H9 (cell line): ENCODE measurements around the gene SIPA1L3. TPM values are rescaled to one million over a fixed set of nuclear protein-coding genes. Genes with fewer than 3 reads are reported as not detected.

Source experiments
- DNase-seq: peaks from one replicate; pipeline ENCODE4 v3.0.0-alpha.2; 2017
- H2AFZ ChIP-seq: one replicate; pipeline ENCODE4 v1.6.1; 2013; ENCODE audit warnings: mild to moderate bottlenecking, low read length, control low read depth, moderate library complexity
- H2AK5ac ChIP-seq: 2 replicates; pipeline ENCODE4 v1.6.1; 2013; ENCODE audit warnings: low read length, control low read depth, mixed read lengths; ENCODE audit not compliant: insufficient read length
- H2BK120ac ChIP-seq: one replicate; pipeline ENCODE4 v1.6.1; 2013; ENCODE audit warnings: low read depth, mild to moderate bottlenecking, low read length, control low read depth, inconsistent platforms; ENCODE audit not compliant: poor library complexity, severe bottlenecking
- H2BK12ac ChIP-seq: 2 replicates; pipeline ENCODE4 v1.6.1; 2013; ENCODE audit warnings: low read length, control low read depth, mixed read lengths, low read depth; ENCODE audit not compliant: insufficient read length
- H2BK15ac ChIP-seq: 2 replicates; pipeline ENCODE4 v1.6.1; 2013; ENCODE audit warnings: low read depth, low read length, control low read depth
- H2BK20ac ChIP-seq: one replicate; pipeline ENCODE4 v1.6.1; 2013; ENCODE audit warnings: low read depth, mild to moderate bottlenecking, low read length, control low read depth, inconsistent platforms; ENCODE audit not compliant: poor library complexity, severe bottlenecking
- H2BK5ac ChIP-seq: 2 replicates; pipeline ENCODE4 v1.6.1; 2013; ENCODE audit warnings: low read length, control low read depth, mixed read lengths; ENCODE audit not compliant: insufficient read length
- H3K14ac ChIP-seq: 2 replicates; pipeline ENCODE4 v1.6.1; 2013; ENCODE audit warnings: low read length, control low read depth; ENCODE audit not compliant: insufficient read depth
- H3K18ac ChIP-seq: 2 replicates; pipeline ENCODE4 v1.6.1; 2013; ENCODE audit warnings: low read depth, mild to moderate bottlenecking, mixed read lengths, low read length, control low read depth; ENCODE audit not compliant: insufficient read length
- H3K23ac ChIP-seq: 2 replicates; pipeline ENCODE4 v1.6.1; 2013; ENCODE audit warnings: low read length, control low read depth, mixed read lengths, low read depth; ENCODE audit not compliant: insufficient read length
- H3K23me2 ChIP-seq: 2 replicates; pipeline ENCODE4 v1.6.1; 2013; ENCODE audit warnings: low read depth, mild to moderate bottlenecking, mixed read lengths, low read length, control low read depth; ENCODE audit not compliant: insufficient read length, poor library complexity, severe bottlenecking
- H3K27ac ChIP-seq: 2 replicates; pipeline ENCODE4 v1.5.1; 2013; ENCODE audit warnings: low read length, control low read depth, mixed read lengths, low read depth; ENCODE audit not compliant: insufficient read length
- H3K27me3 ChIP-seq: 2 replicates; pipeline ENCODE4 v1.6.1; 2013; ENCODE audit warnings: low read length, control low read depth, inconsistent platforms; ENCODE audit not compliant: insufficient read depth
- H3K4ac ChIP-seq: 2 replicates; pipeline ENCODE4 v1.6.1; 2013; ENCODE audit warnings: low read depth, mild to moderate bottlenecking, control low read depth, inconsistent platforms, low read length, moderate library complexity
- H3K4me1 ChIP-seq: 2 replicates; pipeline ENCODE4 v1.6.1; 2013; ENCODE audit warnings: low read length, control low read depth, inconsistent platforms; ENCODE audit not compliant: insufficient read depth
- H3K4me2 ChIP-seq: 2 replicates; pipeline ENCODE4 v1.6.1; 2013; ENCODE audit warnings: low read length, control low read depth, mixed read lengths; ENCODE audit not compliant: insufficient read length, insufficient read depth
- H3K56ac ChIP-seq: 2 replicates; pipeline ENCODE4 v1.6.1; 2013; ENCODE audit warnings: low read depth, mild to moderate bottlenecking, mixed read lengths, low read length, control low read depth; ENCODE audit not compliant: insufficient read length
- H3K79me1 ChIP-seq: 2 replicates; pipeline ENCODE4 v1.6.1; 2013; ENCODE audit warnings: low read depth, mild to moderate bottlenecking, moderate library complexity, low read length, control low read depth, inconsistent platforms; ENCODE audit not compliant: insufficient read depth, poor library complexity, severe bottlenecking
- H3K79me2 ChIP-seq: 2 replicates; pipeline ENCODE4 v1.6.1; 2013; ENCODE audit warnings: low read length, control low read depth, inconsistent platforms; ENCODE audit not compliant: insufficient read depth
- H3K9ac ChIP-seq: 2 replicates; pipeline ENCODE4 v1.6.1; 2013; ENCODE audit warnings: low read length, control low read depth, mixed read lengths; ENCODE audit not compliant: insufficient read length; ENCODE audit errors: extremely low read depth
- H3K9me3 ChIP-seq: one replicate; pipeline ENCODE4 v1.6.1; 2013; ENCODE audit warnings: low read depth, low read length, inconsistent platforms; ENCODE audit not compliant: control insufficient read depth
- H3T11ph ChIP-seq: one replicate; pipeline ENCODE4 v1.6.1; 2013; ENCODE audit warnings: mild to moderate bottlenecking, low read length, control low read depth, inconsistent platforms
- H4K20me1 ChIP-seq: one replicate; pipeline ENCODE4 v1.6.1; 2013; ENCODE audit not compliant: control insufficient read depth, insufficient read length, insufficient read depth
- H4K5ac ChIP-seq: 2 replicates; pipeline ENCODE4 v1.6.1; 2013; ENCODE audit warnings: low read depth, mild to moderate bottlenecking, mixed read lengths, low read length, control low read depth; ENCODE audit not compliant: insufficient read length
- H4K8ac ChIP-seq: replicated peaks from 2 replicates; pipeline ENCODE4 v1.6.1; 2013; ENCODE audit warnings: low read length, control low read depth, mixed read lengths, low read depth; ENCODE audit not compliant: insufficient read length
- H4K91ac ChIP-seq: 2 replicates; pipeline ENCODE4 v1.6.1; 2013; ENCODE audit warnings: low read depth, mild to moderate bottlenecking, moderate library complexity, mixed read lengths, low read length, control low read depth; ENCODE audit not compliant: insufficient read length
- H3K27ac Mint-ChIP-seq, 3 experiments: 2 replicates in 2 of 3; 3 replicates in 1 of 3; pipeline ENCODE4 v1.8.0; 2020 to 2021; ENCODE audit warnings: mixed read lengths in 3 of 3, mild to moderate bottlenecking in 1 of 3, moderate library complexity in 1 of 3
- H3K27me3 Mint-ChIP-seq: 2 replicates; pipeline ENCODE4 v1.8.0; 2021; ENCODE audit warnings: low read depth, mild to moderate bottlenecking, moderate library complexity, mixed read lengths
- H3K36me3 Mint-ChIP-seq, 3 experiments: 2 replicates in 2 of 3; 3 replicates in 1 of 3; pipeline ENCODE4 v1.8.0; 2020 to 2021; ENCODE audit warnings: low read depth in 3 of 3, mixed read lengths in 3 of 3; ENCODE audit not compliant: insufficient read depth in 1 of 3
- H3K4me1 Mint-ChIP-seq, 2 experiments: 2 replicates each; pipeline ENCODE4 v1.8.0; 2020; ENCODE audit warnings: mixed read lengths in 2 of 2
- H3K4me3 Mint-ChIP-seq, 2 experiments: 2 replicates in 1 of 2; 3 replicates in 1 of 2; pipeline ENCODE4 v1.8.0; 2020 to 2021; ENCODE audit warnings: mild to moderate bottlenecking in 2 of 2, mixed read lengths in 2 of 2, moderate library complexity in 1 of 2
- H3K9me3 Mint-ChIP-seq, 2 experiments: 2 replicates in 1 of 2; 3 replicates in 1 of 2; pipeline ENCODE4 v1.8.0; 2020; ENCODE audit warnings: mild to moderate bottlenecking in 2 of 2, mixed read lengths in 2 of 2, moderate library complexity in 1 of 2
- CTCF ChIP-seq: fragments of 200-600 bp; sonication (generic); conservative IDR thresholded peaks from 3 replicates; pipeline ENCODE4 v1.8.0; 2021; ENCODE audit warnings: antibody characterized with exemption, mild to moderate bottlenecking
- WGBS: extraction: QIAGEN DNeasy Blood & Tissue Kit; methylation state at CpG from one replicate; pipeline ENCODE4 v1.1.7; 2013; ENCODE audit warnings: missing lambda C conversion rate, low lambda C conversion rate, mixed read lengths; ENCODE audit not compliant: insufficient read length; ENCODE audit errors: extremely low coverage; 5-methylcytosine and 5-hydroxymethylcytosine counted together
- total RNA-seq: library from RNA; stranded (reverse); gene quantifications from 2 replicates; pipeline ENCODE4 v1.2.1, GENCODE V29; 2021

The SIPA1L3 gene
- total RNA-seq, 1 experiment from 2014 or later: 40.1 TPM

- Histone ChIP-seq H3K18ac (no peak overlapping the region), H3K79me1 (no peaks in the 10 kb centered on the region), H2BK5ac (no peak overlapping the region), H3K79me2 (no peaks in the 10 kb centered on the region), H3T11ph (no peak overlapping the region), H3K23ac (no peak overlapping the region), H4K5ac (no peak overlapping the region), H4K20me1 (peaks cover 2% of the 10 kb centered on the region), H2AK5ac (no peak overlapping the region), H4K91ac (no peak overlapping the region), H3K23me2 (peaks cover 9% of the 10 kb centered on the region), H3K9me3 (no peaks in the 10 kb centered on the region), H4K8ac (no peak overlapping the region), H2AFZ (no peak overlapping the region), H3K4me1 (0 out of 2 replicates have a peak, but pooled peaks cover 2% of the 10 kb centered on the region), H2BK20ac (no peak overlapping the region), H3K27ac (no peak overlapping the region), H2BK120ac (no peak overlapping the region), H3K4ac (no peak overlapping the region), H3K14ac (no peak overlapping the region), H3K56ac (no peak overlapping the region), H3K27me3 (no peaks in the 10 kb centered on the region; the same call in 1 of the 2 replicates), H2BK12ac (no peak overlapping the region), H3K9ac (no peak overlapping the region), H2BK15ac (no peak overlapping the region), H3K4me2 (peak overlapping the region; percentile 57)
- Mint-ChIP-seq H3K4me1 (peaks cover 23 to 40% of the 10 kb centered on the region in 2 experiments), H3K4me3 (peak overlapping the region; percentile 56 to 78), H3K27me3 (peaks cover 48% of the 10 kb centered on the region), H3K27ac (peak overlapping the region in 1 of 3 experiments; percentile 94; a peak in 2 of 7 replicates), H3K36me3 (no peaks in the 10 kb centered on the region; a peak in 1 of 7 replicates), H3K9me3 (no peaks in the 10 kb centered on the region; a peak in 1 of 5 replicates)
- WGBS: no CpG with 5 or more reads among the region's 11 CpGs
- no peak for TF ChIP-seq CTCF
- no peak for DNase-seq
Observed at GRCh38 chr19:38227287-38228004, 320.4 kb downstream of the SIPA1L3 start.
